OCI-LY7 (cell line): ENCODE measurements around the gene PDE10A.

Source experiments
- CTCF ChIP-seq: fragments of 200-600 bp; sonication (generic); conservative IDR thresholded peaks from 2 replicates; pipeline ENCODE4 v1.5.1; 2014; ENCODE audit warnings: mild to moderate bottlenecking, antibody characterized with exemption, low read length, moderate library complexity, mixed read lengths
- EZH2phosphoT487 ChIP-seq: fragments of 200-600 bp; sonication (generic); IDR thresholded peaks from 2 replicates; pipeline ENCODE4 v1.6.1; 2018; ENCODE audit warnings: low read depth, borderline replicate concordance, mild to moderate bottlenecking, mixed run types, antibody characterized with exemption, low read length, moderate library complexity, mixed read lengths

GRCh38 chr6:165611294-165611693, 51.7 kb downstream of the PDE10A start:
- TF ChIP-seq CTCF (no peak), EZH2phosphoT487 (no peak)
